Neural progenitor cell (in vitro differentiated cells): ENCODE results near the gene PCLO. TPM values are rescaled to one million over a fixed set of nuclear protein-coding genes. Genes with fewer than 3 reads are reported as not detected.
A peak's percentile ranks its signal among the peaks of the same experiment; 100 is the strongest.

ENCODE experiments used
- DNase-seq: peaks from one replicate; pipeline ENCODE4 v3.0.0-alpha.2; 2016; ENCODE audit warnings: low spot score
- H2AFZ ChIP-seq: fragments of 200-600 bp; sonication (generic); replicated peaks from 2 replicates; pipeline ENCODE4 v1.6.1; 2016; ENCODE audit warnings: antibody characterized with exemption
- H3F3A ChIP-seq: fragments of 200-600 bp; sonication (generic); 2 replicates; pipeline ENCODE4 v1.6.1; 2016; ENCODE audit warnings: antibody characterized with exemption, low read depth
- H3K27ac ChIP-seq: fragments of 200-600 bp; sonication (generic); 2 replicates; pipeline ENCODE4 v1.5.1; 2016; ENCODE audit warnings: mild to moderate bottlenecking
- H3K27me3 ChIP-seq: fragments of 200-600 bp; sonication (generic); 2 replicates; pipeline ENCODE4 v1.6.1; 2016; ENCODE audit warnings: mild to moderate bottlenecking, moderate library complexity
- H3K36me3 ChIP-seq: fragments of 200-600 bp; sonication (generic); 2 replicates; pipeline ENCODE4 v1.5.1; 2016
- H3K4me1 ChIP-seq: fragments of 200-600 bp; sonication (generic); 2 replicates; pipeline ENCODE4 v1.6.1; 2016; ENCODE audit warnings: mixed run types
- H3K4me2 ChIP-seq: fragments of 200-600 bp; sonication (generic); 2 replicates; pipeline ENCODE4 v1.6.1; 2016
- H3K4me3 ChIP-seq: fragments of 200-600 bp; sonication (generic); 2 replicates; pipeline ENCODE4 v1.5.1; 2016
- H3K79me2 ChIP-seq: fragments of 200-600 bp; sonication (generic); 2 replicates; pipeline ENCODE4 v1.6.1; 2016; ENCODE audit warnings: low read depth
- H3K9ac ChIP-seq: fragments of 200-600 bp; sonication (generic); 2 replicates; pipeline ENCODE4 v1.6.1; 2016
- H3K9me3 ChIP-seq: fragments of 200-600 bp; sonication (generic); 2 replicates; pipeline ENCODE4 v1.5.1; 2016; ENCODE audit warnings: low read depth
- H4K20me1 ChIP-seq: fragments of 200-600 bp; sonication (generic); 2 replicates; pipeline ENCODE4 v1.6.1; 2016; ENCODE audit warnings: low read depth
- H3K27ac Mint-ChIP-seq: 3 replicates; pipeline ENCODE4 v1.8.0; 2021; ENCODE audit warnings: mixed read lengths
- H3K27me3 Mint-ChIP-seq: 2 replicates; pipeline ENCODE4 v1.8.0; 2022; ENCODE audit warnings: low read depth, mild to moderate bottlenecking, inconsistent platforms, moderate library complexity, mixed read lengths; ENCODE audit not compliant: insufficient read depth
- H3K36me3 Mint-ChIP-seq: 3 replicates; pipeline ENCODE4 v1.8.0; 2021; ENCODE audit warnings: mixed read lengths
- H3K4me1 Mint-ChIP-seq: 3 replicates; pipeline ENCODE4 v1.8.0; 2021; ENCODE audit warnings: mixed read lengths
- H3K4me3 Mint-ChIP-seq: 3 replicates; pipeline ENCODE4 v1.8.0; 2021; ENCODE audit warnings: mild to moderate bottlenecking, moderate library complexity, mixed read lengths
- H3K9me3 Mint-ChIP-seq: 3 replicates; pipeline ENCODE4 v1.8.0; 2020; ENCODE audit warnings: mixed read lengths
- CTCF ChIP-seq: fragments of 200-600 bp; sonication (generic); IDR thresholded peaks from 2 replicates; pipeline ENCODE4 v1.5.1; 2017; ENCODE audit warnings: antibody characterized with exemption, mild to moderate bottlenecking
- EZH2 ChIP-seq: fragments of 200-600 bp; sonication (generic); IDR thresholded peaks from 2 replicates; pipeline ENCODE4 v1.6.1; 2017; ENCODE audit warnings: antibody characterized with exemption, mild to moderate bottlenecking, moderate library complexity
- EZH2phosphoT487 ChIP-seq: fragments of 200-600 bp; sonication (generic); IDR thresholded peaks from 2 replicates; pipeline ENCODE4 v1.6.1; 2017; ENCODE audit warnings: antibody characterized with exemption
- total RNA-seq: library from RNA; depleted of rRNA; stranded (reverse); fragments of >200 nt; gene quantifications from 2 replicates; pipeline ENCODE4 v1.2.3, GENCODE V29; 2015; ENCODE audit warnings: low replicate concordance

PCLO gene
- total RNA-seq, 1 donor from 2014 or later = 2.0 TPM

GRCh38 chr7:82823073-82823472 lies 339.6 kb downstream of the PCLO start:
- Histone ChIP-seq H3K36me3 (no peaks in the 10 kb centered on the region), H3K79me2 (no peaks in the 10 kb centered on the region), H2AFZ (no peak overlapping the region), H3K9ac (no peak overlapping the region), H3K27me3 (no peaks in the 10 kb centered on the region), H3K4me1 (peaks cover 26% of the 10 kb centered on the region), H3F3A (peaks cover 6% of the 10 kb centered on the region), H3K9me3 (no peaks in the 10 kb centered on the region), H3K27ac (no peak overlapping the region), H3K4me2 (no peak overlapping the region), H3K4me3 (no peak overlapping the region), H4K20me1 (no peaks in the 10 kb centered on the region)
- H3K4me1 Mint-ChIP-seq = peaks cover 23% of the 10 kb centered on the region
- no peaks in the 10 kb centered on the region for H3K27me3 Mint-ChIP-seq
- DNase-seq = no peak
- TF ChIP-seq EZH2 (no peak), CTCF (no peak), EZH2phosphoT487 (no peak)
- H3K9me3 Mint-ChIP-seq = no peaks in the 10 kb centered on the region
- peaks cover 1% of the 10 kb centered on the region for H3K36me3 Mint-ChIP-seq
- H3K4me3 Mint-ChIP-seq = no peak overlapping the region
- H3K27ac Mint-ChIP-seq = no peak overlapping the region

- Histone ChIP-seq H3K4me1 (peaks cover 39% of the 10 kb centered on the region), H3K27me3 (no peaks in the 10 kb centered on the region), H3K4me2 (no peak overlapping the region), H3F3A (peaks cover 16% of the 10 kb centered on the region), H3K9me3 (no peaks in the 10 kb centered on the region), H2AFZ (no peak overlapping the region), H3K9ac (no peak overlapping the region), H3K27ac (no peak overlapping the region), H3K4me3 (no peak overlapping the region), H3K36me3 (no peaks in the 10 kb centered on the region), H4K20me1 (no peaks in the 10 kb centered on the region), H3K79me2 (no peaks in the 10 kb centered on the region)
- Mint-ChIP-seq H3K4me1 (peaks cover 31% of the 10 kb centered on the region), H3K27me3 (no peaks in the 10 kb centered on the region), H3K9me3 (no peaks in the 10 kb centered on the region), H3K36me3 (peaks cover 1% of the 10 kb centered on the region), H3K4me3 (no peak overlapping the region), H3K27ac (no peak overlapping the region)
- TF ChIP-seq EZH2 (no peak), EZH2phosphoT487 (no peak), CTCF (no peak)
- DNase-seq = no peak
Observed at GRCh38 chr7:82821037-82821436, 341.6 kb downstream of the PCLO start.

GRCh38 chr7:82818171-82818570 lies 344.5 kb downstream of the PCLO start:
- Histone ChIP-seq H3K27me3 (no peaks in the 10 kb centered on the region), H3K9ac (no peak overlapping the region), H3K4me3 (no peak overlapping the region), H3F3A (peaks cover 16% of the 10 kb centered on the region), H2AFZ (peak overlapping the region; percentile 14), H3K27ac (peak overlapping the region; percentile 75), H4K20me1 (no peaks in the 10 kb centered on the region), H3K9me3 (no peaks in the 10 kb centered on the region), H3K36me3 (no peaks in the 10 kb centered on the region), H3K4me1 (peaks cover 39% of the 10 kb centered on the region), H3K79me2 (no peaks in the 10 kb centered on the region), H3K4me2 (peak overlapping the region; percentile 65)
- Mint-ChIP-seq H3K36me3 (peaks cover 1% of the 10 kb centered on the region), H3K4me1 (peaks cover 31% of the 10 kb centered on the region), H3K27ac (no peak overlapping the region), H3K27me3 (no peaks in the 10 kb centered on the region), H3K9me3 (no peaks in the 10 kb centered on the region), H3K4me3 (no peak overlapping the region)
- DNase-seq = peak; percentile 79
- TF ChIP-seq CTCF (no peak), EZH2phosphoT487 (no peak), EZH2 (no peak)
